ENCODE measurements around the gene SMOC2. TPM values are rescaled to one million over a fixed set of nuclear protein-coding genes. Genes with fewer than 3 reads are reported as not detected.

Gene SMOC2
- total and polyA plus RNA-seq, 2 donors: 5.4 to 6.5 TPM

DNA sequence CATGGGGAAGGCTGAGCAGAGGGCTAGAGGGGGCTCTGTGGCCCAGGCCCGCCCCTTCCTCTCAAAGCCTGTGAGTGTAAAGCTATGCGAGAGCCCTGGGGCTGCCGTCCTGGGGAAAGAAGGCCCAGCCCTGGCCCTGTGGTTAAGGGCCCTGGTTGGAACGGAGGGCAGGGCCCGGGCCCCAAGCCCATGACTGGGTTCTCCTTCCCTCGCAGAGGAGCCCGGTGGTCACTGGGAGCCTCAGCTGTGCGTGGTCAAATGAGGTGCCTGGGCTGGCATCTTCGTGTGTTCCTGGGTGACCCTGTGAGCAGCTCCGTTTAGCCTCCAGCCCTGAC lies 56.0 kb downstream of the SMOC2 start:
- WGBS: 86% methylated on average over 10 of the region's 10 CpGs
- no peak for DNase-seq (ENCODE audit: low read depth in 6 of 9, low spot score in 9 of 9)

DNA sequence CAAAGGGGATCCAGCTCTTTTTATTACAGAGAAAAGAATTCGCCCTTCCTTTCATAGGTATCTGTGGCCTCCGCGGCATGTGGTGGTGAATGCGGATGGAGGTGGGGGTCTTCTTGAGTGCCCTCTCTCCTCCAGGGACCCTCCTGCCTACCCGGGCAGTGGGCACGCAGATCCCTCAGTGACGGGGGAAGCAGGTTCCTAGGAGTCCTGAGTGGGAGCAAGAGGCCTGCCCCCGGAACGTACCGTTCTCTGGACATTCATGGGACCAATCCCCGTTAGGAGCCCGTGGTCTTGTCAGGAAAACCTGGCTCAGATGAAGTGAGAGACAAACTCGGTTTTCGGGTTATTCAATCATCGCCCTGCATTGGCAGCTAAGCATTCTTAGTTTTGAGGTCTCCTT lies 56.4 kb downstream of the SMOC2 start:
- Histone ChIP-seq H3K27ac (ENCODE audit: low read depth in 1 of 2, low read length in 1 of 2) (no peak overlapping the region), H3K36me3 (ENCODE audit: control insufficient read depth in 2 of 2, insufficient read depth in 2 of 2, low read length in 1 of 2) (no peaks in the 10 kb centered on the region), H3K9me3 (ENCODE audit: control insufficient read depth in 2 of 2, insufficient read depth in 1 of 2, low read length in 1 of 2) (no peaks in the 10 kb centered on the region), H3K4me1 (ENCODE audit: control insufficient read depth in 2 of 2, insufficient read depth in 2 of 2, low read length in 2 of 2) (no peaks in the 10 kb centered on the region), H3K27me3 (ENCODE audit: control insufficient read depth in 2 of 2, insufficient read depth in 1 of 2, low read length in 1 of 2) (no peaks in the 10 kb centered on the region), H3K4me3 (ENCODE audit: low read length in 2 of 2) (no peak overlapping the region)
- 95% methylated on average over 15 of the region's 15 CpGs for WGBS
- no peak for DNase-seq (ENCODE audit: low read depth in 6 of 9, low spot score in 9 of 9)

More for the DNA sequence above, 56.0 kb downstream of the SMOC2 start:
- H3K9me3 ChIP-seq (ENCODE audit: control insufficient read depth in 2 of 2, insufficient read depth in 1 of 2, low read length in 1 of 2): no peaks in the 10 kb centered on the region
- H3K4me3 ChIP-seq (ENCODE audit: low read length in 2 of 2): no peak overlapping the region
- H3K36me3 ChIP-seq (ENCODE audit: control insufficient read depth in 2 of 2, insufficient read depth in 2 of 2, low read length in 1 of 2): no peaks in the 10 kb centered on the region
- no peak overlapping the region for H3K27ac ChIP-seq (ENCODE audit: low read depth in 1 of 2, low read length in 1 of 2)
- no peaks in the 10 kb centered on the region for H3K4me1 ChIP-seq (ENCODE audit: control insufficient read depth in 2 of 2, insufficient read depth in 2 of 2, low read length in 2 of 2)
- no peaks in the 10 kb centered on the region for H3K27me3 ChIP-seq (ENCODE audit: control insufficient read depth in 2 of 2, insufficient read depth in 1 of 2, low read length in 1 of 2)

DNA sequence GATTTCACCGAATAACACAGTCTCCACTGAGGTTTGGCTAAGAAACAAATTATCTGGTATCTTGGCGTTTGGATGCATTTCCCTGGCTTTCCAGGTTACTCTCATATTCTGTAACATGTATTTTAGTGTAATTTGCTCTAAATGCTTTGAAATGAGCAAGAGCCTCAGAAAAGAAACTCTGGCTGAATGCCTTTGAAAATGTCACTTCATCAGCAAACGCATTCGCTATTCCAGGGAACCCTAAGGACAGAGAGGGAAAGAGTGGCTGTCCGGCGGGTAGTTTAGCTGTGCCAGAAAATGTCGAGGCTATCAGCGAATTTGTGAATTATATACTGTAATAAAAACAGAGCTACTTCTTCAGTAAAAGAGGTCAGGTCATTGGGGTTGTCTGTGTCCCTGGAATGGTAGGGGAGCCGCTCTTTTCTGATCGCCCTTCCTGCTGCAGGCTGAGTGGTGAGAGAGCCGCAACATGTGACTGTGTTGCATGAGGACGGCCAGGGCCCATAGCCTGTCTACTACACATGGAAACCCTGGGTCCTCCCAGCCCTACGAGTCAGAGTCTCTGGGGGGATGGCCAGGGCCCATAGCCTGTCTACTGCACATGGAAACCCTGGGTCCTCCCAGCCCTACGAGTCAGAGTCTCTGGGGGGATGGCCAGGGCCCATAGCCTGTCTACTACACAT lies 57.3 kb downstream of the SMOC2 start:
- Histone ChIP-seq H3K4me3 (ENCODE audit: low read length in 2 of 2) (no peak overlapping the region), H3K36me3 (ENCODE audit: control insufficient read depth in 2 of 2, insufficient read depth in 2 of 2, low read length in 1 of 2) (no peaks in the 10 kb centered on the region), H3K27me3 (ENCODE audit: control insufficient read depth in 2 of 2, insufficient read depth in 1 of 2, low read length in 1 of 2) (no peaks in the 10 kb centered on the region), H3K9me3 (ENCODE audit: control insufficient read depth in 2 of 2, insufficient read depth in 1 of 2, low read length in 1 of 2) (no peaks in the 10 kb centered on the region), H3K4me1 (ENCODE audit: control insufficient read depth in 2 of 2, insufficient read depth in 2 of 2, low read length in 2 of 2) (no peaks in the 10 kb centered on the region), H3K27ac (ENCODE audit: low read depth in 1 of 2, low read length in 1 of 2) (no peak overlapping the region)
- 93% methylated on average over 14 of the region's 14 CpGs for WGBS
- DNase-seq (ENCODE audit: low read depth in 6 of 9, low spot score in 9 of 9): no peak

DNA sequence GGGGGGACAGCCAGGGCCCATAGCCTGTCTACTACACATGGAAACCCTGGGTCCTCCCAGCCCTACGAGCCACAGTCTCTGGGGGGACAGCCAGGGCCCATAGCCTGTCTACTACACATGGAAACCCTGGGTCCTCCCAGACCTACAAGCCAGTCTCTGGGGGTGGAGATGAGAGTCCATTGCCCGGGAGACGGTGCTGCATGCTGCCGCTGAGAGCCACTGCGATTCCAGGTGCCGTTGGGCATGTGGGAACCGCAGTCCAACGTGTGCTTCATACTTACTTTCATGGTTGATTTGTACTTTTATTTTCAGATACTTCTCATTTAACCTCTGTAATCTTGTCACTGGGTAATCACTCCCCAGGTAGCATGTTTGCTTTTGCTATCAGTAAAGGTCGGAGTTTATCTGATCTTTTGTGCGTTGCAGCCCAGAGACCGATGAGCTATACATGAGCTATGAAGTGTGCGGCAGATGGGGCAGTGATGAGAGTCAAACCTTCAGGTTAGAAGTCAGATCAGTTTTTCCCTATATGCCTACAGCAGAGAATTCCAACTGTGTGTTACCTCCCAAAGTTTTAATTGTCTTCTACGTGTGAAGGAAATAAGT lies 58.2 kb downstream of the SMOC2 start:
- Histone ChIP-seq H3K27me3 (ENCODE audit: control insufficient read depth in 2 of 2, insufficient read depth in 1 of 2, low read length in 1 of 2) (no peaks in the 10 kb centered on the region), H3K4me1 (ENCODE audit: control insufficient read depth in 2 of 2, insufficient read depth in 2 of 2, low read length in 2 of 2) (no peaks in the 10 kb centered on the region), H3K27ac (ENCODE audit: low read depth in 1 of 2, low read length in 1 of 2) (no peak overlapping the region), H3K4me3 (ENCODE audit: low read length in 2 of 2) (no peak overlapping the region), H3K9me3 (ENCODE audit: control insufficient read depth in 2 of 2, insufficient read depth in 1 of 2, low read length in 1 of 2) (no peaks in the 10 kb centered on the region), H3K36me3 (ENCODE audit: control insufficient read depth in 2 of 2, insufficient read depth in 2 of 2, low read length in 1 of 2) (no peaks in the 10 kb centered on the region)
- 95% methylated on average over 13 of the region's 13 CpGs for WGBS
- DNase-seq (ENCODE audit: low read depth in 6 of 9, low spot score in 9 of 9): no peak

DNA sequence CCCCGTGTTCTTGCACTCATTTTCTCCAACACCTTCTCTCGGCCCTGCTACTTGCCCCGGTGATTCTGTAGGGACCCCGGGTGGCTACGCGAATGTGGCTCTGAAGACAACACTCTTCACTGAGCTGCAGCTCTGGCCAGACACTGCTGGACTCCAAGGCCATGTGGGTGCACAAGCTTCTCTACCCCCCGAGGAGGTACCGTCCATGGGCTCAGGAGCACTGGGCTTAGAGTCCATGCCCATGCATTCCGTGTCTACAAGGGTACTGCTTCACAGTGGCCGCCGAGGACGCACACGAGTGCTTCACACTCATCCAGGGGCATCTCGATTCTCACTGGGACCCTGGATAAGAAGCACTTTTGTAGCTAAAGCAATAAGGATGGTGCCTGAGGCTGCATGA lies 59.5 kb downstream of the SMOC2 start:
- no peaks in the 10 kb centered on the region for H3K4me1 ChIP-seq (ENCODE audit: control insufficient read depth in 2 of 2, insufficient read depth in 2 of 2, low read length in 2 of 2)
- no peaks in the 10 kb centered on the region for H3K27me3 ChIP-seq (ENCODE audit: control insufficient read depth in 2 of 2, insufficient read depth in 1 of 2, low read length in 1 of 2)
- WGBS: 94% methylated on average over 14 of the region's 14 CpGs
- no peak for DNase-seq (ENCODE audit: low read depth in 6 of 9, low spot score in 9 of 9)
- no peak overlapping the region for H3K27ac ChIP-seq (ENCODE audit: low read depth in 1 of 2, low read length in 1 of 2)
- no peaks in the 10 kb centered on the region for H3K9me3 ChIP-seq (ENCODE audit: control insufficient read depth in 2 of 2, insufficient read depth in 1 of 2, low read length in 1 of 2)
- H3K36me3 ChIP-seq (ENCODE audit: control insufficient read depth in 2 of 2, insufficient read depth in 2 of 2, low read length in 1 of 2): no peaks in the 10 kb centered on the region
- H3K4me3 ChIP-seq (ENCODE audit: low read length in 2 of 2): no peak overlapping the region

DNA sequence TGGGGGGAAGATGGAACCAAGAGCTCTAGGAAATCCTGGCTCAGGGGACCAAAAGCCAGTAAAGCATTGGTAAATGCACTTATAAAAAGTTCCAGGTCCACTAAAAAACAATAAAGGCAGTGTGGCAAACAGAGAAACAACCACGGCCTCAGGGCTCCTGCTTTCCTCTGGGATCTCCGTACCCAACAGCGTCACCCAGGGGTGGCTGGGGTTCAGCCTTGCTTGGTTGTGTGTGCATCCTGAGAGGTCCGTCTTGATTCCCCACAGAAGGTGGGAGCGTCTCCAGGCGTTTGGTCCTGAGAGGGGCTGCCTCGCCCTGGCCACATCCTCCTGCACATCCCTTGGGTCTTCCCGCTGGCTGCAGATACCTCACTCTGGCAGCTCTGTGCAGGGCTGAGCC lies 60.6 kb downstream of the SMOC2 start:
- Histone ChIP-seq H3K27ac (ENCODE audit: low read depth in 1 of 2, low read length in 1 of 2) (no peak overlapping the region), H3K36me3 (ENCODE audit: control insufficient read depth in 2 of 2, insufficient read depth in 2 of 2, low read length in 1 of 2) (no peaks in the 10 kb centered on the region), H3K9me3 (ENCODE audit: control insufficient read depth in 2 of 2, insufficient read depth in 1 of 2, low read length in 1 of 2) (no peaks in the 10 kb centered on the region), H3K27me3 (ENCODE audit: control insufficient read depth in 2 of 2, insufficient read depth in 1 of 2, low read length in 1 of 2) (no peaks in the 10 kb centered on the region), H3K4me3 (ENCODE audit: low read length in 2 of 2) (no peak overlapping the region), H3K4me1 (ENCODE audit: control insufficient read depth in 2 of 2, insufficient read depth in 2 of 2, low read length in 2 of 2) (no peaks in the 10 kb centered on the region)
- WGBS: 93% methylated on average over 8 of the region's 8 CpGs
- DNase-seq (ENCODE audit: low read depth in 6 of 9, low spot score in 9 of 9): no peak

DNA sequence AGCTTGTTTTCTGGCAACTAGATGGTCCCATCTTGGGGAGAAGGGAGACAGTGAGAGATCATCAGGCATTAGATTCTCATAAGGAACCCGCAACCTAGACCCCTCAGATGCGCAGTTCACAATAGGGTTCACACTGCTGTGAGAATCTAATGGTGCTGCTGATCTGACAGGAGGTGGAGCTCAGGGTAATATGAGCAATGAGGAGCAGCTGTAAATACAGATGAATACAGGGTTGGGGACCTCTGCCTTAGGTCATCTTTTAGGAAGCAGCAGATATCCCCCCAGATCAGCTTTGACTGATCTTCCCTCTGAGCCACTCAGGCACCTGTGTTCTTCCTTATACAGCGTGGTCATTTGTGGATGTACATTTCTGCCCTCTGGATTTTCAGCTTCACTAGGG lies 63.4 kb downstream of the SMOC2 start:
- no peaks in the 10 kb centered on the region for H3K9me3 ChIP-seq (ENCODE audit: control insufficient read depth in 2 of 2, insufficient read depth in 1 of 2, low read length in 1 of 2)
- no peak overlapping the region for H3K4me3 ChIP-seq (ENCODE audit: low read length in 2 of 2)
- no peak for DNase-seq (ENCODE audit: low read depth in 6 of 9, low spot score in 9 of 9)
- H3K4me1 ChIP-seq (ENCODE audit: control insufficient read depth in 2 of 2, insufficient read depth in 2 of 2, low read length in 2 of 2): no peaks in the 10 kb centered on the region
- 98% methylated on average over 3 of the region's 3 CpGs for whole genome bisulfite sequencing
- H3K27me3 ChIP-seq (ENCODE audit: control insufficient read depth in 2 of 2, insufficient read depth in 1 of 2, low read length in 1 of 2): no peaks in the 10 kb centered on the region
- no peak overlapping the region for H3K27ac ChIP-seq (ENCODE audit: low read depth in 1 of 2, low read length in 1 of 2)
- no peaks in the 10 kb centered on the region for H3K36me3 ChIP-seq (ENCODE audit: control insufficient read depth in 2 of 2, insufficient read depth in 2 of 2, low read length in 1 of 2)

DNA sequence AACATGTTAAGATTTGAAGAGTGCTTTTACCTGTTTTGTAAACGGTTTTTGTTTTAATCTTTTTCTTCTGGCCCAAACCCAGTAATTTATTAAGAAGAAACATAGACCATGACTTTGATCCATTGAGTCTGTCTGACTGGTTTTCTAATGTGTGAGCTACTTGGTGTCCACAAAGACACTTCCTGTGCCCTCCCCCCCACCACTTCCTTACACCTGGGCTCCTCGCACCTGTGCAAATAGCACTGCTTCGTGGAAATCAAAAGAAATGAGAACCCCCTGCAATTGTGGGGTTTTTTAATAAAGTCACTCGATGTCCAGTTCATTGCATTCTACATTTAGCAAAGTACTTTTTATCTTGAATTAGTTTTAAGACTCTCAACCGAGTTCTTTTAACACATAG lies 65.5 kb downstream of the SMOC2 start:
- Histone ChIP-seq H3K27ac (ENCODE audit: low read depth in 1 of 2, low read length in 1 of 2) (no peak overlapping the region), H3K36me3 (ENCODE audit: control insufficient read depth in 2 of 2, insufficient read depth in 2 of 2, low read length in 1 of 2) (no peaks in the 10 kb centered on the region), H3K27me3 (ENCODE audit: control insufficient read depth in 2 of 2, insufficient read depth in 1 of 2, low read length in 1 of 2) (no peaks in the 10 kb centered on the region), H3K4me1 (ENCODE audit: control insufficient read depth in 2 of 2, insufficient read depth in 2 of 2, low read length in 2 of 2) (no peaks in the 10 kb centered on the region), H3K4me3 (ENCODE audit: low read length in 2 of 2) (no peak overlapping the region), H3K9me3 (ENCODE audit: control insufficient read depth in 2 of 2, insufficient read depth in 1 of 2, low read length in 1 of 2) (no peaks in the 10 kb centered on the region)
- 61% methylated on average over 5 of the region's 5 CpGs for WGBS
- no peak for DNase-seq (ENCODE audit: low read depth in 6 of 9, low spot score in 9 of 9)

DNA sequence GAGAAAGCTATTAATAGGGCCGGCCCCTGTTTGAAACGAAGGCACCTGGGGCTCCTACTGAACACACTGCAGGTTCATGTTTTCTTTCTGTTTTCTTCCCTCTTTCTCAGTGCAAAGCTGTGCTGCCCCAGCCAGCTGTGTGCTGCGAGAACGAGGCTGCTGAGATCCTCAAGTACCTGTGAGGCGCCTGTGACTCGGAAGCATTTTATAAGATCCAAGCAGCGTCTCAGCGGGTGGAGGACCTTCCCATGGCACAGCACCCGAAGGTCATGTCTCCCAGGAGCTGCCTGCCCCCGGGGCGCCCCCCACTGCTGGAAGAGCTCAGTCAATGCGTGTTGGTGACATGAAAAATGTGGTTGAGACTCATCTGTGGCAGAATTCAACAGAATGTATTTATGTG lies 66.3 kb downstream of the SMOC2 start:
- WGBS: 85% methylated on average over 12 of the region's 12 CpGs
- no peaks in the 10 kb centered on the region for H3K36me3 ChIP-seq (ENCODE audit: control insufficient read depth in 2 of 2, insufficient read depth in 2 of 2, low read length in 1 of 2)
- no peaks in the 10 kb centered on the region for H3K4me1 ChIP-seq (ENCODE audit: control insufficient read depth in 2 of 2, insufficient read depth in 2 of 2, low read length in 2 of 2)
- H3K27me3 ChIP-seq (ENCODE audit: control insufficient read depth in 2 of 2, insufficient read depth in 1 of 2, low read length in 1 of 2): no peaks in the 10 kb centered on the region
- DNase-seq (ENCODE audit: low read depth in 6 of 9, low spot score in 9 of 9): no peak
- no peaks in the 10 kb centered on the region for H3K9me3 ChIP-seq (ENCODE audit: control insufficient read depth in 2 of 2, insufficient read depth in 1 of 2, low read length in 1 of 2)
- H3K4me3 ChIP-seq (ENCODE audit: low read length in 2 of 2): no peak overlapping the region
- no peak overlapping the region for H3K27ac ChIP-seq (ENCODE audit: low read depth in 1 of 2, low read length in 1 of 2)

All from thymus (tissue), 11 donors.